Endodermal cell (in vitro differentiated cells): ENCODE measurements around the gene B3GNT2. TPM values are rescaled to one million over a fixed set of nuclear protein-coding genes. Genes with fewer than 3 reads are reported as not detected.
"Not testable (repeated sequence)": the region's sequence is repeated elsewhere in the genome, so short reads cannot be mapped to it uniquely, and the experiment has no call there.

ENCODE experiments used
- DNase-seq: peaks from one replicate; pipeline ENCODE4 v3.0.0-alpha.2; 2017
- H3K27ac ChIP-seq: 2 replicates; pipeline ENCODE4 v1.5.1; 2013; ENCODE audit warnings: mild to moderate bottlenecking, low read depth, low read length, moderate library complexity
- H3K27me3 ChIP-seq: 2 replicates; pipeline ENCODE4 v1.6.1; 2013; ENCODE audit warnings: mild to moderate bottlenecking, low read length, moderate library complexity; ENCODE audit not compliant: insufficient read depth, control insufficient read depth, poor library complexity, severe bottlenecking
- H3K36me3 ChIP-seq: 2 replicates; pipeline ENCODE4 v1.7.0; 2013; ENCODE audit warnings: mild to moderate bottlenecking, low read length, moderate library complexity; ENCODE audit not compliant: control insufficient read depth, insufficient read depth
- H3K4me1 ChIP-seq: one replicate; pipeline ENCODE4 v1.7.0; 2013; ENCODE audit warnings: low read length; ENCODE audit not compliant: control insufficient read depth, insufficient read depth
- H3K4me3 ChIP-seq: 2 replicates; pipeline ENCODE4 v1.5.1; 2013; ENCODE audit warnings: mild to moderate bottlenecking, low read length, moderate library complexity
- H3K9ac ChIP-seq: 2 replicates; pipeline ENCODE4 v1.6.1; 2013; ENCODE audit warnings: mild to moderate bottlenecking, low read length, moderate library complexity; ENCODE audit not compliant: poor library complexity, severe bottlenecking; ENCODE audit errors: extremely low read depth
- H3K9me3 ChIP-seq: 2 replicates; pipeline ENCODE4 v1.6.1; 2013; ENCODE audit warnings: mild to moderate bottlenecking, low read length, moderate library complexity; ENCODE audit not compliant: control insufficient read depth
- H3K27ac Mint-ChIP-seq: 2 replicates; pipeline ENCODE4 v1.8.0; 2020; ENCODE audit warnings: mixed read lengths
- H3K27me3 Mint-ChIP-seq: 2 replicates; pipeline ENCODE4 v1.8.0; 2021; ENCODE audit warnings: mild to moderate bottlenecking, mixed read lengths; ENCODE audit not compliant: insufficient read depth
- H3K36me3 Mint-ChIP-seq: 2 replicates; pipeline ENCODE4 v1.8.0; 2020; ENCODE audit warnings: low read depth, mixed read lengths
- H3K4me1 Mint-ChIP-seq: 2 replicates; pipeline ENCODE4 v1.8.0; 2020; ENCODE audit warnings: mixed read lengths
- H3K4me3 Mint-ChIP-seq: 2 replicates; pipeline ENCODE4 v1.8.0; 2020; ENCODE audit warnings: mild to moderate bottlenecking, moderate library complexity, mixed read lengths
- H3K9me3 Mint-ChIP-seq: 2 replicates; pipeline ENCODE4 v1.8.0; 2020; ENCODE audit warnings: mild to moderate bottlenecking, mixed read lengths
- CTCF ChIP-seq: fragments of 200-600 bp; sonication (generic); conservative IDR thresholded peaks from 2 replicates; pipeline ENCODE4 v1.5.0; 2021; ENCODE audit warnings: antibody characterized with exemption, mild to moderate bottlenecking
- WGBS, 2 experiments: methylation state at CpG; one replicate each; pipeline versions ENCODE4 v1.1.5 to v1.1.7; 2013; ENCODE audit warnings: missing lambda C conversion rate in 2 of 2, mixed read lengths in 1 of 2; ENCODE audit not compliant: insufficient coverage in 1 of 2, insufficient read length in 1 of 2; 5-methylcytosine and 5-hydroxymethylcytosine counted together
- total RNA-seq, 2 donors: library from RNA; stranded (reverse); fragmentation: NEBNext Ultra II Directional in 1 of 2; extraction: Animal tissue kit (Norgen Biotek cat#: 25700) in 1 of 2; gene quantifications; 2 replicates in 1 of 2; 3 replicates in 1 of 2; pipeline ENCODE4 v1.2.1, GENCODE V29; 2021

B3GNT2 gene
- total RNA-seq, 2 donors from 2014 or later: 38.7 to 59.2 TPM

DNA sequence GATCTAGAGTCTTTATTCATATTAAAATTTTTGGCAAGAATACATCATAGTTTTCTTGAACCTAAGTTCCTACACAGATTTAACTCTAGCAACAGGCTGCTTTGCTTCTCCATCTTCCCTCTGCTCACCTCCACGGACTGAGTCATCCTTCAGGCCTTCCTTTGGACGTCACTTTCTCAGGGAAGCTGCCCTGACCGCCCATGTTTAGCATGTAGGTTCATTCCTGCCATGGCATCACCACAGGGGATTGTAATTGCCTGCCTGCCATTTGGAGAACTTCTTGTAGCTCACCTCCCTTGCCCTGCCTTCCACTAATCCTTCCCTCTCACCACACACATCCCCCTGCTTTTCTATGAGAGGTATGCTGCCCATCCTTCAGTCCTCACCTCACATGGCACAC lies 43.9 kb upstream of the B3GNT2 start:
- peaks cover 13% of the 10 kb centered on the region for H3K9me3 Mint-ChIP-seq
- no peak overlapping the region for H3K27ac ChIP-seq
- peaks cover 11% of the 10 kb centered on the region for H3K9me3 ChIP-seq
- H3K4me1 Mint-ChIP-seq: peaks cover 9% of the 10 kb centered on the region
- no peak overlapping the region for H3K27ac Mint-ChIP-seq
- WGBS, 2 experiments: 85 to 95% methylated on average over 3 of the region's 3 CpGs
- no peaks in the 10 kb centered on the region for H3K27me3 ChIP-seq
- H3K36me3 ChIP-seq: no peaks in the 10 kb centered on the region
- no peak overlapping the region for H3K4me3 ChIP-seq
- H3K4me3 Mint-ChIP-seq: no peak overlapping the region
- no peak for DNase-seq
- H3K36me3 Mint-ChIP-seq: no peaks in the 10 kb centered on the region
- no peak overlapping the region for H3K9ac ChIP-seq
- H3K4me1 ChIP-seq: peaks cover 9% of the 10 kb centered on the region
- TF ChIP-seq CTCF: no peak
- no peaks in the 10 kb centered on the region for H3K27me3 Mint-ChIP-seq

- Histone ChIP-seq H3K4me3 (no peak overlapping the region), H3K27ac (no peak overlapping the region), H3K27me3 (no peaks in the 10 kb centered on the region), H3K9ac (no peak overlapping the region), H3K4me1 (peaks cover 11% of the 10 kb centered on the region), H3K36me3 (no peaks in the 10 kb centered on the region), H3K9me3 (peaks cover 11% of the 10 kb centered on the region)
- H3K36me3 Mint-ChIP-seq: no peaks in the 10 kb centered on the region
- H3K9me3 Mint-ChIP-seq: peaks cover 13% of the 10 kb centered on the region
- H3K4me3 Mint-ChIP-seq: no peak overlapping the region
- TF ChIP-seq CTCF: no peak
- no peaks in the 10 kb centered on the region for H3K27me3 Mint-ChIP-seq
- 56 to 63% methylated on average over 3 to 6 of the region's 6 CpGs for whole genome bisulfite sequencing, 2 experiments
- H3K4me1 Mint-ChIP-seq: peaks cover 21% of the 10 kb centered on the region
- H3K27ac Mint-ChIP-seq: peak overlapping the region; percentile 14
- peak; percentile 72 for DNase-seq
Measured at GRCh38 chr2:62156861-62157496, 38.9 kb upstream of the B3GNT2 start.

- no peak for TF ChIP-seq CTCF
- H3K4me3 ChIP-seq: no peak overlapping the region
- H3K4me1 ChIP-seq: peaks cover 19% of the 10 kb centered on the region
- peaks cover 11% of the 10 kb centered on the region for H3K9me3 ChIP-seq
- no peak overlapping the region for H3K27ac Mint-ChIP-seq
- peaks cover 13% of the 10 kb centered on the region for H3K9me3 Mint-ChIP-seq
- no peaks in the 10 kb centered on the region for H3K27me3 ChIP-seq
- 91 to 100% methylated on average over 1 to 9 of the region's 9 CpGs for WGBS, 2 experiments
- H3K4me1 Mint-ChIP-seq: peaks cover 36% of the 10 kb centered on the region
- no peak overlapping the region for H3K4me3 Mint-ChIP-seq
- H3K27me3 Mint-ChIP-seq: no peaks in the 10 kb centered on the region
- no peaks in the 10 kb centered on the region for H3K36me3 ChIP-seq
- H3K27ac ChIP-seq: no peak overlapping the region
- no peak overlapping the region for H3K9ac ChIP-seq
- H3K36me3 Mint-ChIP-seq: no peaks in the 10 kb centered on the region
- DNase-seq: peak; percentile 27
Measured at GRCh38 chr2:62158444-62159121, 37.3 kb upstream of the B3GNT2 start.

DNA sequence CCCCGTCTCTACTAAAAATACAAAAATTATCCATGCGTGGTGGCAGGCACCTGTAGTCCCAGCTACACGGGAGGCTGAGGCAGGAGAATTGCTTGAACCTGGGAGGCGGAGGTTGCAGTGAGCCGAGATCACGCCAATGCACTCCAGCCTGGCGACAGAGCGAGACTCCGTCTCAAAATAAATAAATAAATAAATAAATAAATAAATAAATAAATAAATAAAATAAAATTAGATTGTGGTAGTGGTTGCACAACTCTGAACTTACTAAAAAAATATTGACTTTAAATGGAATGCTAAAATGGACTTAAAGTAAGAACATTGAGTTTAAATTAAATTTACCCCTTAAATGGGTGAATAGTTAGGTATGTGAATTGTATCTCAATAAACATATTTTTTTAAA lies 35.2 kb upstream of the B3GNT2 start:
- not testable (repeated sequence) for H3K36me3 Mint-ChIP-seq, H3K27me3 ChIP-seq, H3K27ac Mint-ChIP-seq, H3K27me3 Mint-ChIP-seq, H3K9me3 Mint-ChIP-seq, H3K36me3 ChIP-seq, H3K4me3 ChIP-seq, DNase-seq, H3K27ac ChIP-seq, H3K4me3 Mint-ChIP-seq, H3K9me3 ChIP-seq, H3K9ac ChIP-seq
- H3K4me1 Mint-ChIP-seq: peaks cover 47% of the 10 kb centered on the region
- WGBS, 2 experiments: 93 to 99% methylated on average over 2 to 6 of the region's 9 CpGs
- peaks cover 30% of the 10 kb centered on the region for H3K4me1 ChIP-seq
